ENCODE data around the gene ACOT13. TPM values are rescaled to one million over a fixed set of nuclear protein-coding genes. Genes with fewer than 3 reads are reported as not detected.
A peak's percentile ranks its signal among the peaks of the same experiment; 100 is the strongest.

Gene ACOT13
- polyA plus RNA-seq, 2 of the 4 experiments (the other 2 are of a cell fraction), result 22.9 to 87.7 TPM

DNA sequence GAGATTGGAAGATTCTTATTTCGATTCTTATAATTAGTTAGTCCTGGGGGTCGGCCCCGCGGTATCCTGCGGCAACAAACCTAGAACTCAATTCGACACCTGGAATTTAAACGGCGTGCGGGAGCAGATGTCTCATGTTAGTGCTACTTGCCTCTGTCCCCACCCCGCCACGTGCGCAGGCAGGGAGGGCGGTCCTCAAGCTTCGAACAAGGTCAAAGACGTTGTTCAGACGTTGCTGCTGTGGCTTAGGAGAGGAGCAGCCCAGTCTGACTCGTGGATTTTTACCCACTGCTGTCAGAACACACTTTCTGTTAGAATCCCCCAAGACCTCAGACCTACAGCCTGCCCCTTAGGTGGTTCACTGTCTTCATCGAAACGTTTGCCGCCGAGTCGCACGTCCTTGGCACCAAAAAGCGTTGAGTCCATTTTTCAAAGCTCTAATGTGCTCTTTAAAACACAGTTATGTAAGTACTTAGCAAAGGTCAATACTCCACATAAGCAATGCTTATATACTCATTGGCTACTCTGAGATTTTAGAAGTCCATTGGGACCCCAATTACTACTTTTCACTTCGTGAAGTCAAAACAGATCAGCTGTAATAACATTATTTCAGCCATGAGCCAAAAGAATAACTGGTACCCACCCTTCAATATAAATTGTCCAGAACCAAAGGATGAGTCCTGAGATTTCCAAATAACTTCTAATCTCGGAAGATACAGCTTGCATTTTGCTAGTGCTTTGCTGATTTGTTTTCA, 54.8 kb downstream of the ACOT13 start:
- Histone ChIP-seq H3K27ac (peak overlapping the region; percentile 99), H3K4me1 (peaks cover 20% of the 10 kb centered on the region), H3K9me3 (no peaks in the 10 kb centered on the region), H3K4me2 (peak overlapping the region; percentile 89), H3K4me3 (peak overlapping the region; percentile 50)
- DNase-seq (ENCODE audit: low read depth in 1 of 2, low spot score in 1 of 2) (peak in 1 of 2 experiments; percentile 61), FAIRE-seq (no peak), ATAC-seq (peak; percentile 81 to 86)
- CTCF ChIA-PET, result interaction anchor here (1.7 kb wide), 1 partner anchor 45 kb away, joined by 8 read pairs; no protein-coding TSS in a partner anchor
- WGBS (ENCODE audit: missing lambda C conversion rate), result 8% methylated on average over 26 of the region's 26 CpGs
- POLR2A ChIA-PET, result interaction anchor here (0.6 to 1.6 kb wide), 7 partner anchors 17 to 63 kb away, joined by 3 to 30 read pairs (median 3); partner anchors contain the start of genes ACOT13 and TDP2
- TF ChIP-seq FOSB (CRISPR knock-in tag; IDR thresholded peaks at IDR 0.05) (no peak), EHMT2 (IDR thresholded peaks at IDR 0.05; ENCODE audit: low read depth) (no peak), KDM1A (IDR thresholded peaks at IDR 0.05; ENCODE audit: low read depth) (no peak), HOXB13 (CRISPR knock-in tag; IDR thresholded peaks at IDR 0.05; ENCODE audit: low read depth) (peak; percentile 67; the same call in 1 of the 2 replicates), TP53 (CRISPR knock-in tag; IDR thresholded peaks at IDR 0.05) (no peak), MYC (IDR thresholded peaks at IDR 0.05; ENCODE audit: borderline replicate concordance, low read length) (peak; percentile 97), SMC3 (IDR thresholded peaks at IDR 0.05) (no peak), JUN (IDR thresholded peaks at IDR 0.05) (peak in 1 of 2 experiments; percentile 54; a peak in 3 of 5 replicates), PHF8 (IDR thresholded peaks at IDR 0.05; ENCODE audit: borderline replicate concordance, low read depth) (peak; percentile 50), POLR2A (IDR thresholded peaks at IDR 0.05; ENCODE audit: low read length) (peak; percentile 75), CHD2 (IDR thresholded peaks at IDR 0.05; ENCODE audit: low read length, partially characterized antibody) (no peak), RAD21 (conservative IDR thresholded peaks at IDR 0.05 in 1 of 2, IDR thresholded peaks at IDR 0.05 in 1 of 2) (no peak), HOXB5 (CRISPR knock-in tag; IDR thresholded peaks at IDR 0.05) (0 out of 2 replicates have a peak, but pooled peaks have one; percentile 51), POLR2AphosphoS2 (conservative IDR thresholded peaks at IDR 0.05; ENCODE audit: low read length) (no peak), RNF2 (IDR thresholded peaks at IDR 0.05; ENCODE audit: borderline replicate concordance, low read depth) (no peak), EHF (CRISPR knock-in tag; IDR thresholded peaks at IDR 0.05) (no peak), ESRRA (IDR thresholded peaks at IDR 0.05; ENCODE audit: borderline replicate concordance, low read length) (0 out of 2 replicates have a peak, but pooled peaks have one; percentile 49), CEBPB (IDR thresholded peaks at IDR 0.05) (no peak), TFCP2L1 (CRISPR knock-in tag; IDR thresholded peaks at IDR 0.05) (peak; percentile 84)
- TF ChIP-seq, protein P1, sequence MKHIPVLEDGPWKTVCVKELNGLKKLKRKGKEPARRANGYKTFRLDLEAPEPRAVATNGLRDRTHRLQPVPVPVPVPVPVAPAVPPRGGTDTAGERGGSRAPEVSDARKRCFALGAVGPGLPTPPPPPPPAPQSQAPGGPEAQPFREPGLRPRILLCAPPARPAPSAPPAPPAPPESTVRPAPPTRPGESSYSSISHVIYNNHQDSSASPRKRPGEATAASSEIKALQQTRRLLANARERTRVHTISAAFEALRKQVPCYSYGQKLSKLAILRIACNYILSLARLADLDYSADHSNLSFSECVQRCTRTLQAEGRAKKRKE (CRISPR knock-in tag; IDR thresholded peaks at IDR 0.05; ENCODE audit: low read depth), result 0 out of 2 replicates have a peak, but pooled peaks have one; percentile 39
- TF ChIP-seq, protein P2, sequence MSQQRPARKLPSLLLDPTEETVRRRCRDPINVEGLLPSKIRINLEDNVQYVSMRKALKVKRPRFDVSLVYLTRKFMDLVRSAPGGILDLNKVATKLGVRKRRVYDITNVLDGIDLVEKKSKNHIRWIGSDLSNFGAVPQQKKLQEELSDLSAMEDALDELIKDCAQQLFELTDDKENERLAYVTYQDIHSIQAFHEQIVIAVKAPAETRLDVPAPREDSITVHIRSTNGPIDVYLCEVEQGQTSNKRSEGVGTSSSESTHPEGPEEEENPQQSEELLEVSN (IDR thresholded peaks at IDR 0.05; ENCODE audit: borderline replicate concordance, low read depth), result peak; percentile 92
- TF ChIP-seq, protein P3, sequence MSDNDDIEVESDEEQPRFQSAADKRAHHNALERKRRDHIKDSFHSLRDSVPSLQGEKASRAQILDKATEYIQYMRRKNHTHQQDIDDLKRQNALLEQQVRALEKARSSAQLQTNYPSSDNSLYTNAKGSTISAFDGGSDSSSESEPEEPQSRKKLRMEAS (IDR thresholded peaks at IDR 0.05), result peak; percentile 99
- TF ChIP-seq, protein P4, sequence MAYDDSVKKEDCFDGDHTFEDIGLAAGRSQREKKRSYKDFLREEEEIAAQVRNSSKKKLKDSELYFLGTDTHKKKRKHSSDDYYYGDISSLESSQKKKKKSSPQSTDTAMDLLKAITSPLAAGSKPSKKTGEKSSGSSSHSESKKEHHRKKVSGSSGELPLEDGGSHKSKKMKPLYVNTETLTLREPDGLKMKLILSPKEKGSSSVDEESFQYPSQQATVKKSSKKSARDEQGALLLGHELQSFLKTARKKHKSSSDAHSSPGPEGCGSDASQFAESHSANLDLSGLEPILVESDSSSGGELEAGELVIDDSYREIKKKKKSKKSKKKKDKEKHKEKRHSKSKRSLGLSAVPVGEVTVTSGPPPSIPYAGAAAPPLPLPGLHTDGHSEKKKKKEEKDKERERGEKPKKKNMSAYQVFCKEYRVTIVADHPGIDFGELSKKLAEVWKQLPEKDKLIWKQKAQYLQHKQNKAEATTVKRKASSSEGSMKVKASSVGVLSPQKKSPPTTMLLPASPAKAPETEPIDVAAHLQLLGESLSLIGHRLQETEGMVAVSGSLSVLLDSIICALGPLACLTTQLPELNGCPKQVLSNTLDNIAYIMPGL (CRISPR knock-in tag; IDR thresholded peaks at IDR 0.05; ENCODE audit: borderline replicate concordance), result no peak
- TF ChIP-seq, protein P5, sequence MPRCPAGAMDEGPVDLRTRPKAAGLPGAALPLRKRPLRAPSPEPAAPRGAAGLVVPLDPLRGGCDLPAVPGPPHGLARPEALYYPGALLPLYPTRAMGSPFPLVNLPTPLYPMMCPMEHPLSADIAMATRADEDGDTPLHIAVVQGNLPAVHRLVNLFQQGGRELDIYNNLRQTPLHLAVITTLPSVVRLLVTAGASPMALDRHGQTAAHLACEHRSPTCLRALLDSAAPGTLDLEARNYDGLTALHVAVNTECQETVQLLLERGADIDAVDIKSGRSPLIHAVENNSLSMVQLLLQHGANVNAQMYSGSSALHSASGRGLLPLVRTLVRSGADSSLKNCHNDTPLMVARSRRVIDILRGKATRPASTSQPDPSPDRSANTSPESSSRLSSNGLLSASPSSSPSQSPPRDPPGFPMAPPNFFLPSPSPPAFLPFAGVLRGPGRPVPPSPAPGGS (IDR thresholded peaks at IDR 0.05), result 0 out of 3 replicates have a peak, but pooled peaks have one; percentile 41
- TF ChIP-seq, protein P6, sequence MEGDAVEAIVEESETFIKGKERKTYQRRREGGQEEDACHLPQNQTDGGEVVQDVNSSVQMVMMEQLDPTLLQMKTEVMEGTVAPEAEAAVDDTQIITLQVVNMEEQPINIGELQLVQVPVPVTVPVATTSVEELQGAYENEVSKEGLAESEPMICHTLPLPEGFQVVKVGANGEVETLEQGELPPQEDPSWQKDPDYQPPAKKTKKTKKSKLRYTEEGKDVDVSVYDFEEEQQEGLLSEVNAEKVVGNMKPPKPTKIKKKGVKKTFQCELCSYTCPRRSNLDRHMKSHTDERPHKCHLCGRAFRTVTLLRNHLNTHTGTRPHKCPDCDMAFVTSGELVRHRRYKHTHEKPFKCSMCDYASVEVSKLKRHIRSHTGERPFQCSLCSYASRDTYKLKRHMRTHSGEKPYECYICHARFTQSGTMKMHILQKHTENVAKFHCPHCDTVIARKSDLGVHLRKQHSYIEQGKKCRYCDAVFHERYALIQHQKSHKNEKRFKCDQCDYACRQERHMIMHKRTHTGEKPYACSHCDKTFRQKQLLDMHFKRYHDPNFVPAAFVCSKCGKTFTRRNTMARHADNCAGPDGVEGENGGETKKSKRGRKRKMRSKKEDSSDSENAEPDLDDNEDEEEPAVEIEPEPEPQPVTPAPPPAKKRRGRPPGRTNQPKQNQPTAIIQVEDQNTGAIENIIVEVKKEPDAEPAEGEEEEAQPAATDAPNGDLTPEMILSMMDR (IDR thresholded peaks at IDR 0.05), result no peak
- TF ChIP-seq, protein P7, sequence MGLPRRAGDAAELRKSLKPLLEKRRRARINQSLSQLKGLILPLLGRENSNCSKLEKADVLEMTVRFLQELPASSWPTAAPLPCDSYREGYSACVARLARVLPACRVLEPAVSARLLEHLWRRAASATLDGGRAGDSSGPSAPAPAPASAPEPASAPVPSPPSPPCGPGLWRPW (IDR thresholded peaks at IDR 0.05), result no peak

All from A549 (cell line).